GM12874 (cell line): ENCODE measurements around the gene PTPRD.

Experiments
- TF ChIP-seq, protein P1 (sequence below): IDR thresholded peaks from 2 replicates; pipeline ENCODE4 v1.5.1; 2011; ENCODE audit warnings: low read depth, mild to moderate bottlenecking, control low read depth, low read length, moderate library complexity; ENCODE audit not compliant: insufficient read depth

Gene PTPRD

DNA sequence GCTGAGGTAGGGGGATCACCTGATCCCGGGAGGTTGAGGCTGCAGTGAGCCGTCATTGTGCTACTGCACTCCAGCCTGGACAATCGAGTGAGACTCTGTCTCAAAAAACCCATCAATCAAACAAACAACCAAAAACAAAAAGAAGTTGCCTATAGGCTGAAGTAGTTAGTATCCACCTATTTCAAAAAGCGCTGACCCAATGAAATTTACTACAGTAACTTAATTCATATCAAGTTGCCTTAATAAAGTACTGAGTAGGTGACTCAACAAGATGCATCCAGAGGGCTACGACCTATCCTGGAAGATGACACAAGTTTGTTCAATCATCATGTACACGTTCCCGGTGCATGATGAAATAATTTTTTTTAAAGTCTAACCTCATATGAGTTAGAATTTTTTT lies 2164.6 kb downstream of the PTPRD start:
- TF ChIP-seq, protein P1, sequence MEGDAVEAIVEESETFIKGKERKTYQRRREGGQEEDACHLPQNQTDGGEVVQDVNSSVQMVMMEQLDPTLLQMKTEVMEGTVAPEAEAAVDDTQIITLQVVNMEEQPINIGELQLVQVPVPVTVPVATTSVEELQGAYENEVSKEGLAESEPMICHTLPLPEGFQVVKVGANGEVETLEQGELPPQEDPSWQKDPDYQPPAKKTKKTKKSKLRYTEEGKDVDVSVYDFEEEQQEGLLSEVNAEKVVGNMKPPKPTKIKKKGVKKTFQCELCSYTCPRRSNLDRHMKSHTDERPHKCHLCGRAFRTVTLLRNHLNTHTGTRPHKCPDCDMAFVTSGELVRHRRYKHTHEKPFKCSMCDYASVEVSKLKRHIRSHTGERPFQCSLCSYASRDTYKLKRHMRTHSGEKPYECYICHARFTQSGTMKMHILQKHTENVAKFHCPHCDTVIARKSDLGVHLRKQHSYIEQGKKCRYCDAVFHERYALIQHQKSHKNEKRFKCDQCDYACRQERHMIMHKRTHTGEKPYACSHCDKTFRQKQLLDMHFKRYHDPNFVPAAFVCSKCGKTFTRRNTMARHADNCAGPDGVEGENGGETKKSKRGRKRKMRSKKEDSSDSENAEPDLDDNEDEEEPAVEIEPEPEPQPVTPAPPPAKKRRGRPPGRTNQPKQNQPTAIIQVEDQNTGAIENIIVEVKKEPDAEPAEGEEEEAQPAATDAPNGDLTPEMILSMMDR = no peak

DNA sequence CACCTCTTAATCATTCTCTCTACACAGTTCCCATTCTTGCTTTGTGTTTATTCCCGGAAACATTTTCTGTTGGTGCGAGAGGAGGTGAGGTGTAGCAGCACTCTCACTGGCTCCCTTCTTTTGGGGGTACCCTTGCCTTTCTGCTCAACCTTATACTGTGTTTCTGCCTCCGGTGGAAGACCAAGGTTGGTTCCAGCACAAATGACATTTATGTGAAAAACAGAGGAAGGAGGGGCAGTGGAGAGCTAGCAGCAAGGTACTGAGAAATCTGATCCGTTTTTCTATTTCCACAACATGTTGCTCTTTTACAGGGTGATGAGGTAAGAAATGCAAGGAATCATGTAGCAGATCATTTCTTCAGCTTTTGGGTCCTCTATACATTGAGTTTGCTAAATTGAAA lies 2165.2 kb downstream of the PTPRD start:
- TF ChIP-seq, protein P1 = no peak

DNA sequence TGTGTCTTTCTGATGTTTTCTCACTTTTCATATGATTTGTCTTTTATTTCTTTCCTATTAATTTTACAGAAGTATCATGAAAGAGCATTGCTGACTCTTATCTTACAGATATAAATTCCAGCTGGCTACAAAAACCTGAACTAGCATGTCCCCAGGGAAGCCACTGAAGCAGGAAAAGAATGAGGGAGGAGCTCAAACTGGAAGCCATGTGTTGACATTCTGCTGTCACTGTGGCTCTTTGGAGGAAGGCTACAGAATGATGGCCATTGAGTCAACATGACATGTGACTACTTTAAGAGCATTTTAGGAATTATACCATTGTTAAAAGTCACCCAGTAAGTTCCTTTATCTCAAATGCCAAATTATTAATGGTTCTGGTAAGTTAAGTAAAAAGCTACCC lies 2174.9 kb downstream of the PTPRD start:
- TF ChIP-seq, protein P1 = no peak

DNA sequence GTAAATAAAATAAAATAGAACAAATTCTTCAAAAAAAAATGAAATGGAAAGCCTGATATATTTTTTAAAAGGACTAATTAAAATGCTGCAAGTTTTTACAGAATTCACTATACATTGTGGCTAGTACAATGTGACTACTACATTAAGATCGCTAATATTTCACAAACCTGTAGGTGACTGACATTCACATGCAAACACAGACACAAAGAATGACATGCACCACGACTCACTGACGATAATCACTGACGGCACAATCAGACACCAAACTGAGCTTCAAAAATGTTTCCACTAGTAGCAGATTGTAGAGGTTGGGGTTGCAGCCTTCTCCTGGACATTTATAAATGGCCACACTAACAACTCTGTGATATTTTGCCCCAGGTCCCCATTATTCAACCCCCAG lies 2175.5 kb downstream of the PTPRD start:
- TF ChIP-seq, protein P1 = no peak

DNA sequence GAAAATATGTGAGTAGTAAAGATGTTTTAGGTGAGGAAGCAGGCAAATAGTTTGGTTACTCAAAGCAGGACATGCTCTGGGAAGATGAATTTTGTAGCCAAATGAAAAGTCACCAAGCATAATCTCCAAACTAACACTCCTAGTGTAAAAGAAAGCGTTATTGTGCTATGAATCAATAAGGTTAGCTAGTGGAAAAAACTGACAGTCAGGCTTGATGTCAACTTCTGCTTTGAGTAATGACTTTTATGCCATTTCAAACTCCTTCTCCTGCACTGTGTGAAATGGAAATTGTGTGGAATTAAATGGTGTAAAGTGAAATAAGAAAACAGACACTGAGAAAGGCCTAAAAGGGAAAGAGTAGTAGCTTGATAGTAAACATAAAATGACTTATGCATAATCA lies 2176.0 kb downstream of the PTPRD start:
- TF ChIP-seq, protein P1 = no peak

DNA sequence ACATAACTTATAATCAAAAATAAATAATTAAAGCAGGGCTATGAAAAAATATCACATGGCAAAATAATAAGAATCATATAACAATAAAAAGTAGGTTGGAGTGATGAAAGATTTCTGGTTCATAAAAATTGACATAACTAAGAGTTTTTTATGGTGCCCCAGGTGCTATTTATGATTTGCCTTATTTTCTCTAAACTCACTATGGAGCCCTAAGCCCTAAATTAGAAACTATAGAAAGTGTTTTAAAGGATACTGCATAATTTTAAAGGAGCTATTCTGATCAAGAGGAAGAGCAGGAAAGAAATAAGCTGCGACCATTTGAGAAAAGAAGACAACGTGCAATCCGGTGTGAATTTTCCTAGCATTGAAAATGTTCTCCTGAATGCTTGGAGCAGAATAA lies 2178.2 kb downstream of the PTPRD start:
- TF ChIP-seq, protein P1 = no peak

DNA sequence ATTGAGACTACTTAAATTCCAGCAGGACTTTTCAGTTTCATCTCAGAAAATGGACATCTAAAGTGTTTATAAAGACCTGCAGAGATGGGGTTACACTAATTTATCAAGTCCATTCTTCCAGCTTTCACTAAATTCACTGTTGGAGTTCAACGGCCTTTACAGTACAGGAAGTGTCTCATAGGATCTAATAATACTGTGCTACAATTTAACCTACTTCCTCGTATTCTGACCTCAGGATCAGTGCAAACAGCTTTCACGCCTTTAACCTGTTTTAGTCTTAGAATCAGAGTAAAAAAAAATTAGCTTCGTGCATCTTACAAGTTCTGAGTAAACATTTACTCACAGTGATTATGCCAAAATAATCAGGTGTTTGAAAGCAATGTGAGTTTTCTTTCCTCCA lies 2180.6 kb downstream of the PTPRD start:
- TF ChIP-seq, protein P1 = no peak

DNA sequence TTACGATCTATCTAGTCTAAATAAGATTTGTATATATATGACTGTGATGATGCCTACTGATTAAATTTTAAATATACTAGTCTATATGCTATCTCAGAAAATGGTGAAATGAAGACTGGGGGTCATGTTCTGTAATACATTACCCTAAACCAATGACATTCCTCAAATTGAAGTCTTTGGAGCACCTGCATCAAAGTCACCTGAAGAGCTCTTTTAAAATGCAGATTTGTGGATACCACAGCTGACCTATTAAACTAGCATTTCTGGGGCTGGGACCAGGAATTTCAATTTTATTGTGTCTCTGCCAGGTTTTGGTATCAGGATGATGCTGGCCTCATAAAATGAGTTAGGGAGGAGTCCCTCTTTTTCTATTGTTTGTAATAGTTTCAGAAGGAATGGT lies 2181.3 kb downstream of the PTPRD start:
- TF ChIP-seq, protein P1 = no peak
